ENCODE measurements around the gene CHRNA10.
A peak's percentile ranks its signal among the peaks of the same experiment; 100 is the strongest.

The CHRNA10 gene, protein sequence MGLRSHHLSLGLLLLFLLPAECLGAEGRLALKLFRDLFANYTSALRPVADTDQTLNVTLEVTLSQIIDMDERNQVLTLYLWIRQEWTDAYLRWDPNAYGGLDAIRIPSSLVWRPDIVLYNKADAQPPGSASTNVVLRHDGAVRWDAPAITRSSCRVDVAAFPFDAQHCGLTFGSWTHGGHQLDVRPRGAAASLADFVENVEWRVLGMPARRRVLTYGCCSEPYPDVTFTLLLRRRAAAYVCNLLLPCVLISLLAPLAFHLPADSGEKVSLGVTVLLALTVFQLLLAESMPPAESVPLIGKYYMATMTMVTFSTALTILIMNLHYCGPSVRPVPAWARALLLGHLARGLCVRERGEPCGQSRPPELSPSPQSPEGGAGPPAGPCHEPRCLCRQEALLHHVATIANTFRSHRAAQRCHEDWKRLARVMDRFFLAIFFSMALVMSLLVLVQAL

DNA sequence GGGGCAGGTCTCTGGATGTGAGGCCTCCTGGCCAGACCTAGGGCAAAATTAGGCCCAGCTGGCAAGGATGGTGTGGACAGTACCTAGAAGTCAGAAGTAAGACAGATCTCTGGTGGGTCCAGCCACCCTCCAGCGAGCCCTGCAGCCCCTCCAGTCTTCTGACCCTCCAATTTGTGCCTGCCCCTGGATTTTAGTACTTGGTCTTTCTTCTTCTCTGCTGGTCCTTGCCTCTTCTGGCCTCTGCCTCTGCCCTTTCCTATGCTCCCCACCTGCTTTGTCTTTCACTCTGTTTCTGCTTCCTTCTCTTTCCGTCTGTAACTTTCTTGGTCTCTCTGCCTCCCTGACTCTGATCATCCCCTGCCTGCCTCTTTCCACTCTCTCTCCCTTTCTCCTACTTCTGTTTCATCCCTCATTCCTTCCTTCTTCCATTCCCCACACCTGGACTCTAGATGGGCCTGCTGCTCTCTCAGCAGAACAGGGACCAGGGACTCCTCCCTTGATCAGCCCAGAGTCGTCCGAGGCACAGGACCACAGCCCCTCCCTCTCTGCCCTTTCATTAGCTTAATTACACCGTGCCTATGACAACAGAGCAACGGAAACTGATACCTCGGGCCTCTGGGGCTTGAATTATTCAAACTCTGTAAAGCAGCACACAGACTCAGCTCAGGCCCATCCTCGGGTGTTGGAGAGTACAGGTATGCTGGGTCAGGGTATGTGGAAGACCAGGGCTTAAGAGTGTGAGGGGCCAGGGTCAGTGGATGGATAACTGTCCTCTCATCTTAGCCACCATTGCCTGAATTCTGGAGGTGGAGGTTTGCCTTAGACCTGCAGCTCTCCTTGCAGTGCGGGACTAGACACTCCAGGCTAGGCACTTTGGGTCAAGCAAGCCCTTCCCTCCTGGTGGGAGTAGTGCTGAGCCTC lies at the start of gene CHRNA10:
Gene CHRNA10 (minus strand): TSS at position 51 of the 921 bp plus-strand sequence. CDS start 72 bp downstream, outside the sequence.
- no peak for DNase-seq (ENCODE audit: low spot score)

DNA sequence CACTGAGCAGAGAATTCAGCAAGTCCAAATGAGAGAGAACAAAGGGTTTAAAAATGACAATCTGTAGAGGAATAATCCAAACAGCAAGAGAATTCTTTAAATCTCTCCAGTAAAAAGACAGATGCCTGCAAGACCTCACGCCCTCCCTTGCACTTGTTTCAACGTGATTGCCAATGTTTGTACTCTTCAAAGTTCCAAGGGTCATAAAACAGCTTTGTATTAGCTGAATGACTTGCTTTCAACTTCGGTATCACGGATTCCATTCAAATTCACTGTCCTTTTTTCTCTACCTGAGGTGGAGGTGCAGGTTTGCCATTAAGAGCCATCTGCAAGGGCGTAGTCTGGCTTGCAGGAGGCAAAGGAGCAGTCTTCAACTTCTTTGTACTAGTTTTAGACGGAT lies 41.1 kb upstream of the CHRNA10 start:
- DNase-seq (ENCODE audit: low spot score), result no peak

DNA sequence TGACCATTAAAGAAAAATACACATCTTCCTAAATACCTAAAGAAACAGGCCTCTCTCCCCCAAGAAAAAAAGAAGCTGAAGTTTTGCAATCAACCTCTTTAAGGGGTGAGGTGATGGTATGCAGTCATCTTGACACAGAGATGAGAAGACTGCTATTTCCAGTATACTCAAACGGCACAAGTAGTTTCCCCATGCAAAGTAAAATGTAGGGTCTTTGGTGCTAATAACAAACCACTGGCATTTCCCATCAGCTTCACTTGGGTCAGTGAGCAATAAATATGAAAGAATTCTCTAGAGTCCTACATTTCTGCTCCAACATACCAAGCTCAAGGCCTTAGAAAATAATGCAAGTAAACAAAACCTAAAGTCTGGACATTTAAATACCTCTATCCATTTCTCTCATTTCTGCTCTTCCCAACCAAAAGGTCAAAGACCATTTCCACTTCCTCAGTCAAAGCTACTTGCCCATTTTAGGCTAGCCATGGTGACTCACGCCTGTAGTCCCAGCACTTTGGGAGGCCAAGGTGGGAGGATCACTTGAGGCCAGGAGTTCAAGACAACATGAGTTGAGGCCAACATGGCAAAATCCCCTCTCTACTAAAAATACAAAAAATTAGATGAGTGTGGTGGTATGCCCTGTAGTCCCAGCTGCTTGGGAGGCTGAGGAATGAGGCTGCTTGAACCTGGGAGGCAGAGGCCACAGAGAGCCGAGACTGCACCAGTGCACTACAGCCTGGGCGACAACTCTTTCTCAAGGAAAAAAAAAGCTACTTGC lies 39.5 kb upstream of the CHRNA10 start:
- no peak for DNase-seq (ENCODE audit: low spot score)

DNA sequence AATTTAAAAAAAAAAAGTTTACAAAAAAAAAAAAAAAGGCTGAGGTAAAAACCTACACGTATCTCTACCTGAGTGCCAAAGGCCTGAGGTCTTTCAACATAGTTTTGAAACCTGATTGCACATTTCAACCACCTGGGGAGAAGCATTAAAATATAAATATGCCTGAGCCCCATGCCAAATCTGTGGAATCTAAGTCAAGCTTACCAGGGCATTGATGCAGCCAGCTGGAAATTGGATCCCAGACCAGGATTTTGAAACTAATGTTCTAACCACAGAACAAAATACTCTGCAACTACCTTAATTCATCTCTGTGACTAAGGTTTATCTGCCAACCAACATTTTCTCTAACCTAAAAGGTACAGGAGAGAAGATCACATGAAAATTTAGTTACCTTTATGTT lies 38.8 kb upstream of the CHRNA10 start:
- DNase-seq (ENCODE audit: low spot score), result peak; percentile 39

DNA sequence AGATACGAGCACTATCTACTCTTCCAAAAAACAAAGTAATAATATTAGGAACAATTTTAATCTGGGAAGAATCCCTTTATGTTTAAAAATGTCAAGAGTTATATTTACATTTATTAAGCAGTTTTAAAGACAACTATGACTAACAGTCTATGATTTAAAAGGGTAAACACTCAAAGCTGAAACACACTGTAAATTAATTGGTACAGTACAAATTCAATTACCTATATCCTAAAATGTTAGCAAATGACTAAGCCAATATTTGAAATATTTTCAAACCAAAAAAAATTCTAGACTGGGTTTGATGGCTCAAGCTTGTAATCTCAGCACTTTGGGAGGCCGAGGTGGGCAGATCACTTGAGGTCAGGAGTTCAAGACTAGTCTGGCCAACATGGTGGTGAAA lies 36.0 kb upstream of the CHRNA10 start:
- no peak for DNase-seq (ENCODE audit: low spot score)

DNA sequence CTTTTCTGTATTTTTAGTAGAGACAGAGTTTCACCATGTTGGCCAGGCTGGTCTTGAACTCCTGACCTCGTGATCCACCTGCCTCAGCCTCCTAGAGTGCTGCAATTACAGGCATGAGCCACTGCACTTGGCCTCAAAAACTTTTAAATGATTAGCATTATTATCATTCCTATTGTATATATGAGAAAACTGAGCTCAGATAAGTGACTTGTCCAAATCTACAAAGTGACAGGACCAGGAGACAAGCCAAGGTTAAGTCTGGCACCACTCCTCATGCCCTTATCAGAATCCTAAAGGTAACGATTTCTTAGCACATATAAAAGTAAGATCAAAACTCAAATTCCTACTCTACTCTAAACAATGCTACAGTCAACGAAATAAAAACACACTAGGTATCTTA lies 32.2 kb upstream of the CHRNA10 start:
- DNase-seq (ENCODE audit: low spot score), result no peak

DNA sequence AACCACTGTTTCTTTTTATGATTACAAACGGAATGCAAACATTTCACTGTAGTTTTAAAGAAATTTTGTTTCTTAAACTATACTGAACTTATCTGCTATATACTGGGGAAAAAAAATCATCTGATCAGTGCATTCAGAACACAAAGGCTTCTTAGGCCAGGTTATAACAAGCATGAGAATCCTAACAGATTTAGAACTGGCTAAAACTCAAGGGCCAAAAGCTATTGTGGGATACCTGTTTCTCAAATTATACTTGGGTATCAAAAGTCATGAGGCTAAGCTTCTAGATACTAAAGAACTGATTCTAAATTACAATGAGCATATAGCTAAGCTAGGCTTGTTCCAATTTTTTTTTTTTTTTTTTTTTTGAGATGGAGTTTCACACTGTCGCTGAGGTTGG lies 29.7 kb upstream of the CHRNA10 start:
- DNase-seq (ENCODE audit: low spot score), result no peak

DNA sequence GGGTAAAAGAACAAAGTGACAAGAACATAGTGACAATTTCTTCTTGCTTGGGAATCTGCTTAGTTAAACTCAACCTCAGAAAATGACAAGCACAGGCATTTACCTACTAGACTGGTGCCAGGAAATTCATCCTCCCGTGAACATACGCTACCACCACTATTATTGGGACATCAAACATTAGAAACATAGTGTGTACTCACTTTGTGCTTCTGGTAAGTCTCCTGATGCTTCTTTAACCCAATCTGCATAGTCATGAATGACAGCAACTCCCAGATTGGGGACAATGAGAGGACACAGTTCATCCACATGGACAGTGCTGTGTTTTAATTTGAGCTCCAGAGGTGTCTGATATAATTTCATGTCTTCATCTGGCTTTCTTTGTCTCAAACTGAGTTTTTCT lies 29.2 kb upstream of the CHRNA10 start:
- DNase-seq (ENCODE audit: low spot score), result no peak

DNA sequence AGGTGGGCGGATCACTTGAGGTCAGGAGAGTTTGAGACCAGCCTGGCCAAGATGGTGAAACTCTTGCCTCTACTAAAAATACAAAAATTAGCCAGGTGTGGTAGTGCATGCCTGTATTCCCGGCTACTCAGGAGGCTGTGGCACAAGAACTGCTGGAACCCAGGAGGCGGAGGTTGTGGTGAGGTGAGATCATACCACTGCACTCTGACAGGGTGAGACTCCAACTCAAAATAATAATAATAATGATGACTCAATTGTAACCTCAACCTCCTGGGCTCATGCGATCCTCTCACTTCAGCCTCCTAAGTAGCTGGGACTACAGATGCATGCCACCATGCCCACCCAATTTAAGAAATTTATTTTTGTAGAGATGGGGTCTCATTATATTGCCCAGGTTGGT lies 15.6 kb upstream of the CHRNA10 start:
- no peak for DNase-seq (ENCODE audit: low spot score)

DNA sequence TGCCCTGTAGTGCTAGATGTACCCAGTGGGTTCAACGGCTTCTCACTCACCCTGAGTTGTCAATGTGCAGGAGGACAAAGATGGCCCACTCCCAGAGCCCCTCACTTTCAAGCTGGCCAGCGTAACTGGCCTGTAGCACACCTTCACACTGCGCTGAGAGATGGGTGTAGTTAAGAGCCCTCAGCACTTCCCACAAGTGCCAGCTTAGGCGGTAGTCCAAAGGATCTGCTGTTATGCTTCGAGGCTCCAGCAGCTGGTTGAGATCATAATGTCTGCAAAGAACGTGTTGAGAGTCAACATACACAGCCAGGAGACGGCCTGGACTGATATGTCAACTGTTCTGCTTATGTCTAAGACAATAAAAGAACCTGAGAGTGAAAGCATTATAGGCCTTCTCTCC lies 14.7 kb upstream of the CHRNA10 start:
- DNase-seq (ENCODE audit: low spot score), result no peak

DNA sequence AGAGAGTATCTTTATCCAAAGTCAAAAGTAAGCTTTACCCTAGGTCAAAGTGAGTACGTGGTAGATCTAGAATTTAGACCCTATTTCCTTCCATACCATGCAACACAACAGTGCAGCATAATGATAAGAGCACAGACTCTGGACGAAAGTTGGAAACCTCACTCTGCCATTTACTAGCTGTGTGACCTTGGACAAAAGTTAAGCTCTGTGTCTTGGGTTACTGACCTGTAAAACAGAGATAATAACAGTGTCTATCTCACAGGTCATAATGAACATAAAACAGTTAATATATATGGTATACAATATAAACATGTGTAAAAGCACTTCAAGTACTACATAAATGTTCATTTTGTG lies 13.6 kb upstream of the CHRNA10 start:
- no peak for DNase-seq (ENCODE audit: low spot score)

DNA sequence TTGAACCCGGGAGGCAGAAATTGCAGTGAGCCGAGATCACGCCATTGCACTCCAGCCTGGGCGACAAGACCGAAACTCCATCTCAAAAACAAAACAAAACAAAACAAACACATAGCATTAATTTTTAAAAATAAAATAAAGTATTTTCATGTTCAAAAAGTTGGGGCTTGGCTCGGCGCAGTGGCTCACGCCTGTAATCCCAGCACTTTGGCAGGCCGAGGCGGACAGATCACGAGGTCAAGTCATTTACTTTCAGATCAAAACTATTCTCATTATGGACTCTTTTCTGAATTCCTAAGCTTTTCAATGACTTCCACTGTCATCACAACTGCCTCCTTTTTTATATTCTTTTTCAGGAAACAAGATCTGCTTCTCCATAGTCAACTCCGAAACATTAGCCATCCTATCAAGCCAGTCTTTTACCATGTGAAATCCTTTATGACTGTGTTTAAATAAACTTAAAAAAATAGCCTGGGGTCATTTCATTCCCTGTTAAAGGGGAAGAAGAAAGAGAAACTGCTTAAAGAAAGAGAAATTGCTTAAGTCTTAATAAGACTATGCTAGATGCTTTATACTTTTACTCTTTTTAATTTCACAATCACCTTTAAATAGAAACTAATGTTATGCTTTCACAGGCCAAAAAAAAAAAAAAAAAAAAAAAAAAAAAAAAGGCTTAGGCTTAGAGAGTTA lies 13.1 kb upstream of the CHRNA10 start:
- no peak for DNase-seq (ENCODE audit: low spot score)

DNA sequence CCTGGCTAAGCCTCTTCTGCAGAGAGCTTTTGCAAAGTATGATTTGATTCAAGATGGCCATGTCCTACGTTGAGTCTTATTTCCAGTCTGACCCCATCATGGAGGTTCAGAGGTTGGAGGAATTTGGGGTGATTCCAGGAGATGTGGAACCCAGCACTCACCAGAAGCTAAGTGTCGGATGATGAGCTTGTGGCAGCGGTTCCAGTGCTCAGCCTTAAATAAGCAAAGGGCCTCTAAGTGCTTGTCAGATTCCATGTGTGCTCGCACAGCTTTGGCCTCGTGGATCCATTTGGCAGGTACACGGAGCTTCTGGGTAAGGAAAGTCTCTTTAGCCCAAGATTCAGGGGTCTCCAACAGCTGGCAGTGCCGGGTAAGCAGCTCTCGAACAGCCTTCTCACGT lies 11.9 kb upstream of the CHRNA10 start:
- no peak for DNase-seq (ENCODE audit: low spot score)

DNA sequence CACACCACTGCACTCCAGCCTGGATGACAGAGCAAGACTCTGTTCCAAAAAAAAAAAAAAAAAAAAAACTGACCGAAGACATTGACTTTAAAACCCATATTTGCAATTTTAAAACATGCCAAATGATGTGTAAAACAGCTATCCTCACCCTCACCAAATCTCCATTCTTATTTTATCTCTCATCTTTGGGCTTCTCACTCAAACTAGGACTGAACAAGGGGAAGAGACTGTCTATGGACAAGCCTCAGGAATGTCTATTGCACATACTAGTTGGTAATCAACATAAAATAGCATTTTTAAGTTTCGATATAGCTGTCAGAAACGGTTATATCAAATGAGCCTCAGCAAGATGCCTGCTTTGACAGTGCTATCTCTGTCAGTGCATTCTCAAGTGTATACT lies 7.9 kb upstream of the CHRNA10 start:
- DNase-seq (ENCODE audit: low spot score), result no peak

DNA sequence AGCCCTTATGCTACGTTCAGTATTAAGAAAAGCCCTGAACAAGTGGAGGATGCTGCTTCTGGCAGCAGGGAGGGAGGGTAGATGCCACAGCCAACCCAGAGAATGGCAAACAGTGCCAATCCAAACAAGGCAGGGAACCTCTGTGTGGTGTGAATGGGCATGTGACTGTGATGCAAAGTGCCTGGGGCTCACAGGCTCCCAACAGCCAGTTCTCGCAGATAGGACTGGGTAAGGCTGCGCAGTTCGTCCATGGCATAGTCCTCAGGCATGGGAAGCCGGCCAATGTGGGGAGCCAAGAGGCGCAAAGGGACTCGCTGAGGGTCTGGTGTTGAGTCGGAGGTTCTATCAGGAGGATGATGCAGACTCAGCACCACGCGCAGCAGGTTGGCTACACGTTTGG lies 4.8 kb upstream of the CHRNA10 start:
- no peak for DNase-seq (ENCODE audit: low spot score)

DNA sequence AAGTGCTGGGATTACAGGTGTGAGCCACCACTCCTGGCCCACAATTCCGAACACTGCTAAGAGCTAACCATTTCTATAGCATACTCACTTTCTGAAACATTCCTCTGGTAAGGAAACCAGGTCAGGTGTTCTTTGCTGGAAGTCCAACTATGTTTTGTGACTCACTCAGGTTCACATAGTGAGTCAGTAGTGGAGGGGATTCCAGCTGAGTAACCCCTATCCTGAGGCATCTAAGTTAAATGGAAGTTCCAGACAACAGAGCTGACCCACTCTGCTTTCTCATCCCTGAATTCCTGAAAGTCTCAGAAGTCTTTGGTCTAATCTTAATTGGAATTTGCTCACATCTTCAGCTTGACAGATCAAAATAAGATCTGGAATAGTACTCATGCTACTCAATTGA lies 3.0 kb upstream of the CHRNA10 start:
- DNase-seq (ENCODE audit: low spot score), result no peak

DNA sequence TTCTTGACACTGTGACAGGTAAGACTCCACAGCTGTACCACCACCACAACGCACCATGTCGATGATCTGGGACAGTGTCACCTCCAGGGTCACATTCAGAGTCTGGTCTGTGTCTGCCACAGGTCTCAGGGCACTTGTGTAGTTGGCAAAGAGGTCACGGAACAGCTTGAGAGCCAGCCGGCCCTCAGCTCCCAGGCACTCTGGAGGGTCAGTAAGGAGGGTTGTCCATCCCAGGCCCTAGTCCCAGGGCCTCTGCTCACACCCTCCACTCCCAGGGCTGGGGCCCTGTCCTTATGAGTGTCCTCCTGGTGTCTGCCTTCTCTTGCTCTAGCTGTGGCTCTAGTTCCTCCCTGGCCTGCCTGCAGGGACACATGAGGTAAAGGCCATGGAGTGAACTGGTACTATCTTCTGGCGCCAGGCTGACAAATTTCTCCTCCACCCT lies 1.4 kb downstream of the CHRNA10 start:
- no peak for DNase-seq (ENCODE audit: low spot score)

DNA sequence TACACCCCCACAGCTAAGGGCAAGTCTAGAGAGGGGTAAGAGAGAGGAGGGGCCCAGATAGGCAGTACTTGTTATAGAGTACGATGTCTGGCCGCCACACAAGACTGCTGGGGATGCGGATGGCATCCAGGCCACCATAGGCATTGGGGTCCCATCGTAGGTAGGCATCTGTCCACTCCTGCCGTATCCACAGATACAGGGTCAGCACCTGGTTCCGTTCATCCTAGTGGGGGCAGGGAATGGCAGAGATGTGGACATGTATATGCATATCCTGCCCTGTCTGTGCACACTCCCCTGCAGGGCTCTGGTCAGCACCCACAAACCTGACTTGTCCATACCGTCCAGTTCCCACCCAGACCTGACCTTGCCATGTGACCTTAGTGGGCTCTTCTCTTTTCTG lies 2.1 kb downstream of the CHRNA10 start:
- DNase-seq (ENCODE audit: low spot score), result no peak

DNA sequence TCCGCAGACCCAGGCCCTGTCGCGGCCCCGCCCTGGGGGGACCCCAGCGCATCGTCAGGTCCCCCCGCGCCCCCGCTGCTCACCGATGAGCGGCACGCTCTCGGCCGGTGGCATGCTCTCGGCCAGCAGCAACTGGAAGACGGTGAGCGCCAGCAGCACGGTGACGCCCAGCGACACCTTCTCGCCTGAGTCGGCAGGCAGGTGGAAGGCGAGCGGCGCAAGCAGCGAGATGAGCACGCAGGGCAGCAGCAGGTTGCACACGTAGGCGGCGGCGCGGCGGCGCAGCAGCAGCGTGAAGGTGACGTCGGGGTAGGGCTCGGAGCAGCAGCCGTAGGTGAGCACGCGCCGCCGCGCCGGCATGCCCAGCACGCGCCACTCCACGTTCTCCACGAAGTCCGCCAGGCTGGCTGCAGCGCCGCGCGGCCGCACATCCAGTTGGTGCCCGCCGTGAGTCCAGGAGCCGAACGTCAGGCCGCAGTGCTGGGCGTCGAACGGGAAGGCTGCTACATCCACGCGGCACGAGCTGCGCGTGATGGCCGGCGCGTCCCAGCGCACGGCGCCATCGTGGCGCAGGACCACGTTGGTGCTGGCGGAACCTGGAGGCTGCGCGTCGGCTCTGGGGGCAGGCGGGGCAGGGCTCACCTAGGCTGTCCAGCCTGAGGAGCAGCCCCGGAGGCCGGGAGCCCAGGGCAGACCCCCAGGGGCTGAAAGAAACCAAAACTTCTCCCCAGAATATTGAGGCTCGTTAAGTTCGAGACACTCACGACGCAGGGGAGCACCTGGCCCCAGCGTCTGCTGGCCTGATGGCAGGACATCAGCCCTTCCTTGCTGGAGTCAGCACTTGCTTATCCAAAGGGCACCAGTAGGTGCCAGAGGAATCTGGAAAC lies 3.8 kb downstream of the CHRNA10 start:
- no peak for DNase-seq (ENCODE audit: low spot score)

DNA sequence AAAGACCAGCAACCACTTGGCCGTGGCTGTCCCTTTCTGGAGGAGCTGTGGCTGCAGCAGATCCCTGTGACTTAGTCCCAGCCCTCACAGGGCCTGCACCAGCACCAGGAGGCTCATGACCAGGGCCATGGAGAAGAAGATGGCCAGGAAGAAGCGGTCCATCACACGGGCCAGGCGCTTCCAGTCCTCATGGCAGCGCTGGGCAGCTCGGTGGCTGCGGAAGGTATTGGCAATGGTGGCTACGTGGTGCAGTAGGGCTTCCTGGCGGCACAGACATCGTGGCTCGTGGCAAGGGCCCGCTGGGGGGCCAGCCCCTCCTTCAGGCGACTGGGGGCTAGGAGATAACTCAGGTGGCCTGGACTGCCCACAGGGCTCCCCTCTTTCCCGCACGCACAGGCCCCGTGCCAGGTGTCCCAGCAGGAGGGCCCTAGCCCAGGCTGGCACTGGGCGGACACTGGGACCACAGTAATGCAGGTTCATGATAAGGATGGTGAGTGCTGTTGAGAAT lies 5.1 kb downstream of the CHRNA10 start:
- DNase-seq (ENCODE audit: low spot score), result no peak
